Natural killer cell treated with Interleukin-12 subunit alpha and Interleukin-12 subunit beta and Interleukin-15 and Interleukin-18, amount 100 ng/mL, for 72 hours (primary cell): ENCODE data around the gene RASSF4. TPM values are rescaled to one million over a fixed set of nuclear protein-coding genes. Genes with fewer than 3 reads are reported as not detected.

Experiments
- ATAC-seq, 2 donors: fragments of 150-1000 bp; cut with Tn5 transposase in 1 of 2; sonication (Bioruptor Pico), chemical (Tn5 transposase) in 1 of 2; 2 replicates each; pipeline ENCODE4 v1.10.0; 2021
- DNase-seq: peaks from one replicate; pipeline ENCODE4 v3.0.0; 2022; ENCODE audit warnings: low spot score
- H3K27ac Mint-ChIP-seq, 2 donors: 1 replicate in 1 of 2; 2 replicates in 1 of 2; pipeline ENCODE4 v1.8.0; 2022; ENCODE audit warnings: mixed read lengths in 2 of 2, mild to moderate bottlenecking in 1 of 2, moderate library complexity in 1 of 2
- H3K27me3 Mint-ChIP-seq, 2 donors: 1 replicate in 1 of 2; 2 replicates in 1 of 2; pipeline ENCODE4 v1.8.0; 2022; ENCODE audit warnings: mixed read lengths in 2 of 2
- H3K36me3 Mint-ChIP-seq: one replicate; pipeline ENCODE4 v1.8.0; 2022; ENCODE audit warnings: mixed read lengths
- H3K4me1 Mint-ChIP-seq, 2 donors: 1 replicate in 1 of 2; 2 replicates in 1 of 2; pipeline ENCODE4 v1.8.0; 2022; ENCODE audit warnings: low read depth in 2 of 2, mixed read lengths in 2 of 2, mild to moderate bottlenecking in 1 of 2
- H3K4me3 Mint-ChIP-seq: one replicate; pipeline ENCODE4 v1.8.0; 2022; ENCODE audit warnings: mixed read lengths
- H3K9me3 Mint-ChIP-seq: 2 replicates; pipeline ENCODE4 v1.8.0; 2022; ENCODE audit warnings: mixed read lengths
- total RNA-seq, 2 donors: library from RNA; stranded (reverse); gene quantifications; one replicate each; pipeline ENCODE4 v1.2.3, GENCODE V29; 2022

Gene RASSF4
- total RNA-seq, 2 donors from 2014 or later: 9.3 to 44.9 TPM

GRCh38 chr10:44956717-44957706 lies 2.6 kb upstream of the RASSF4 start:
- H3K4me1 Mint-ChIP-seq: peaks cover 33 to 42% of the 10 kb centered on the region in 2 donors
- H3K36me3 Mint-ChIP-seq: peaks cover 4% of the 10 kb centered on the region
- no peaks in the 10 kb centered on the region for H3K27me3 Mint-ChIP-seq
- ATAC-seq (no peak), DNase-seq (no peak)
- no peak overlapping the region for H3K4me3 Mint-ChIP-seq
- no peaks in the 10 kb centered on the region for H3K9me3 Mint-ChIP-seq
- H3K27ac Mint-ChIP-seq: peak overlapping the region in 1 of 2 donors; percentile 20

- ATAC-seq (no peak), DNase-seq (no peak)
- peak overlapping the region; percentile 88 for H3K4me3 Mint-ChIP-seq
- H3K4me1 Mint-ChIP-seq: peaks cover 36 to 56% of the 10 kb centered on the region in 2 donors
- no peaks in the 10 kb centered on the region for H3K27me3 Mint-ChIP-seq
- peaks cover 4% of the 10 kb centered on the region for H3K36me3 Mint-ChIP-seq
- peak overlapping the region; percentile 50 to 76 for H3K27ac Mint-ChIP-seq
- H3K9me3 Mint-ChIP-seq: no peaks in the 10 kb centered on the region
Observed at GRCh38 chr10:44958196-44958897, 1.3 kb upstream of the RASSF4 start.

GRCh38 chr10:44958898-44959246 lies 730 bp upstream of the RASSF4 start:
- no peak for ATAC-seq

GRCh38 chr10:44960088-44960460 lies 472 bp downstream of the RASSF4 start:
- Mint-ChIP-seq H3K27me3 (no peaks in the 10 kb centered on the region), H3K4me1 (peaks cover 44 to 62% of the 10 kb centered on the region in 2 donors), H3K27ac (peak overlapping the region; percentile 79 to 94)

More at GRCh38 chr10:44958898-44959246, 730 bp upstream of the RASSF4 start:
- Mint-ChIP-seq H3K4me1 (peaks cover 41 to 59% of the 10 kb centered on the region in 2 donors), H3K27ac (peak overlapping the region; percentile 50 to 76), H3K27me3 (no peaks in the 10 kb centered on the region), H3K9me3 (no peaks in the 10 kb centered on the region), H3K36me3 (peaks cover 4% of the 10 kb centered on the region), H3K4me3 (peak overlapping the region; percentile 88)
- no peak for DNase-seq

GRCh38 chr10:44960482-44961229 lies 1.1 kb downstream of the RASSF4 start:
- H3K4me1 Mint-ChIP-seq: peaks cover 49 to 67% of the 10 kb centered on the region in 2 donors
- no peaks in the 10 kb centered on the region for H3K27me3 Mint-ChIP-seq
- ATAC-seq (no peak), DNase-seq (no peak)
- no peaks in the 10 kb centered on the region for H3K9me3 Mint-ChIP-seq
- peaks cover 4% of the 10 kb centered on the region for H3K36me3 Mint-ChIP-seq
- H3K4me3 Mint-ChIP-seq: peak overlapping the region; percentile 88
- H3K27ac Mint-ChIP-seq: peak overlapping the region; percentile 79 to 94

More at GRCh38 chr10:44960088-44960460, 472 bp downstream of the RASSF4 start:
- no peak for DNase-seq
- peaks cover 4% of the 10 kb centered on the region for H3K36me3 Mint-ChIP-seq
- H3K4me3 Mint-ChIP-seq: peak overlapping the region; percentile 88
- H3K9me3 Mint-ChIP-seq: no peaks in the 10 kb centered on the region
- ATAC-seq: no peak

GRCh38 chr10:44961230-44961571 lies 1.6 kb downstream of the RASSF4 start:
- ATAC-seq: no peak
- Mint-ChIP-seq H3K27me3 (no peaks in the 10 kb centered on the region), H3K4me1 (peaks cover 52 to 70% of the 10 kb centered on the region in 2 donors), H3K9me3 (no peaks in the 10 kb centered on the region), H3K36me3 (peaks cover 2% of the 10 kb centered on the region), H3K27ac (peak overlapping the region; percentile 79 to 94), H3K4me3 (peak overlapping the region; percentile 88)
- DNase-seq: no peak

- Mint-ChIP-seq H3K36me3 (no peaks in the 10 kb centered on the region), H3K9me3 (no peaks in the 10 kb centered on the region), H3K27me3 (no peaks in the 10 kb centered on the region), H3K27ac (peak overlapping the region; percentile 28 to 94), H3K4me3 (peak overlapping the region; percentile 62), H3K4me1 (peaks cover 59 to 73% of the 10 kb centered on the region in 2 donors)
- DNase-seq (no peak), ATAC-seq (no peak)
Observed at GRCh38 chr10:44961931-44962750, 2.5 kb downstream of the RASSF4 start.

GRCh38 chr10:44962870-44963738 lies 3.5 kb downstream of the RASSF4 start:
- Mint-ChIP-seq H3K9me3 (no peaks in the 10 kb centered on the region), H3K4me3 (peak overlapping the region; percentile 62), H3K27me3 (no peaks in the 10 kb centered on the region), H3K36me3 (no peaks in the 10 kb centered on the region), H3K4me1 (peaks cover 67 to 73% of the 10 kb centered on the region in 2 donors), H3K27ac (peak overlapping the region; percentile 28 to 94)
- ATAC-seq: no peak
- no peak for DNase-seq

GRCh38 chr10:44963772-44964633 lies 4.4 kb downstream of the RASSF4 start:
- Mint-ChIP-seq H3K36me3 (no peaks in the 10 kb centered on the region), H3K27me3 (no peaks in the 10 kb centered on the region), H3K27ac (peak overlapping the region; percentile 78 to 94), H3K4me3 (peak overlapping the region; percentile 49), H3K4me1 (peaks cover 67 to 74% of the 10 kb centered on the region in 2 donors), H3K9me3 (peaks cover 4% of the 10 kb centered on the region)
- ATAC-seq (no peak), DNase-seq (no peak)

GRCh38 chr10:44965104-44965503 lies 5.5 kb downstream of the RASSF4 start:
- Mint-ChIP-seq H3K36me3 (no peaks in the 10 kb centered on the region), H3K9me3 (peaks cover 4% of the 10 kb centered on the region), H3K4me3 (peak overlapping the region; percentile 22), H3K27me3 (no peaks in the 10 kb centered on the region), H3K4me1 (peaks cover 77 to 83% of the 10 kb centered on the region in 2 donors), H3K27ac (peak overlapping the region; percentile 78 to 94)
- ATAC-seq (no peak), DNase-seq (no peak)

- peak; percentile 31 to 64 for ATAC-seq
- Mint-ChIP-seq H3K4me3 (peak overlapping the region; percentile 79), H3K27ac (peak overlapping the region; percentile 78 to 94), H3K4me1 (peaks cover 71 to 80% of the 10 kb centered on the region in 2 donors), H3K9me3 (peaks cover 4% of the 10 kb centered on the region), H3K27me3 (no peaks in the 10 kb centered on the region), H3K36me3 (no peaks in the 10 kb centered on the region)
- no peak for DNase-seq
Observed at GRCh38 chr10:44965651-44966097, 6.1 kb downstream of the RASSF4 start.
